B cell (primary cell): ENCODE data around the gene IVNS1ABP. TPM values are rescaled to one million over a fixed set of nuclear protein-coding genes. Genes with fewer than 3 reads are reported as not detected.

Experiments
- ATAC-seq: fragments of 200-7000 bp; cut with Tn5 transposase; one replicate; pipeline ENCODE4 v1.10.0; 2021; ENCODE audit warnings: low read depth, mild to moderate bottlenecking, moderate number of reproducible peaks, moderate library complexity
- CTCF ChIA-PET: fragments of 350-600 bp; sonication (Branson Sonifier 250); formaldehyde crosslinking; loops from one replicate; lab custom pipeline; 2021; ENCODE audit warnings: antibody characterized with exemption, inconsistent platforms; lab: Charles Lee
- POLR2A ChIA-PET: fragments of 350-600 bp; sonication (Branson Sonifier 250); formaldehyde crosslinking; loops from one replicate; lab custom pipeline; 2021; ENCODE audit warnings: antibody characterized with exemption; lab: Charles Lee
- DNase-seq: peaks from one replicate; pipeline ENCODE4 v3.0.0; 2013
- H2AFZ ChIP-seq: 2 replicates; pipeline ENCODE4 v1.6.1; 2012; ENCODE audit warnings: mild to moderate bottlenecking, low read depth, low read length; ENCODE audit not compliant: insufficient read depth, poor library complexity, severe bottlenecking
- H3K27ac ChIP-seq, 2 donors: 1 replicate in 1 of 2; 2 replicates in 1 of 2; pipeline ENCODE4 v1.5.1; 2012 to 2013; ENCODE audit warnings: low read length in 2 of 2, mild to moderate bottlenecking in 2 of 2, moderate library complexity in 1 of 2
- H3K27me3 ChIP-seq, 4 experiments: fragments of 200-600 bp in 1 of 4; sonication (generic) in 1 of 4; replicated peaks in 1 of 4; 1 replicate in 2 of 4; 2 replicates in 2 of 4; pipeline versions ENCODE4 v1.6.1 to v1.7.0; 2013 to 2016; ENCODE audit warnings: low read length in 3 of 4, mild to moderate bottlenecking in 2 of 4, mixed read lengths in 1 of 4, moderate library complexity in 1 of 4; ENCODE audit not compliant: insufficient read depth in 4 of 4, control insufficient read depth in 3 of 4; ENCODE audit errors: control extremely low read depth in 1 of 4
- H3K36me3 ChIP-seq, 2 experiments: replicated peaks in 1 of 2; 1 replicate in 1 of 2; 2 replicates in 1 of 2; pipeline versions ENCODE4 v1.6.1 to v1.7.1; 2013; ENCODE audit warnings: low read length in 1 of 2; ENCODE audit not compliant: insufficient read depth in 2 of 2, control insufficient read depth in 1 of 2; ENCODE audit errors: control extremely low read depth in 1 of 2, extremely low read depth in 1 of 2
- H3K4me1 ChIP-seq, 2 donors: fragments of 200-600 bp in 1 of 2; sonication (generic) in 1 of 2; 1 replicate in 1 of 2; 2 replicates in 1 of 2; pipeline versions ENCODE4 v1.5.1 to v1.6.1; 2013 to 2017; ENCODE audit warnings: low read length in 2 of 2; ENCODE audit not compliant: control insufficient read depth in 2 of 2, insufficient read depth in 2 of 2
- H3K4me2 ChIP-seq: replicated peaks from 2 replicates; pipeline ENCODE3; 2012; ENCODE audit warnings: mild to moderate bottlenecking, low read depth, low read length; ENCODE audit not compliant: poor library complexity, severe bottlenecking
- H3K4me3 ChIP-seq, 5 experiments: fragments of 200-600 bp in 1 of 5; sonication (generic) in 1 of 5; 1 replicate in 3 of 5; 2 replicates in 2 of 5; pipeline versions ENCODE4 v1.5.1 to v1.7.0; 2011 to 2016; ENCODE audit warnings: low read length in 4 of 5, mild to moderate bottlenecking in 4 of 5, low read depth in 2 of 5, control low read depth in 1 of 5, moderate library complexity in 1 of 5; ENCODE audit not compliant: insufficient read depth in 1 of 5; ENCODE audit errors: control extremely low read depth in 1 of 5, extremely low read depth in 1 of 5
- H3K79me2 ChIP-seq: fragments of 200-600 bp; sonication (generic); one replicate; pipeline ENCODE4 v1.6.0; 2016; ENCODE audit warnings: low read length; ENCODE audit not compliant: control insufficient read depth, insufficient read depth
- H3K9ac ChIP-seq: fragments of 200-600 bp; sonication (generic); 2 replicates; pipeline ENCODE4 v1.6.1; 2017; ENCODE audit warnings: mild to moderate bottlenecking, low read length, moderate library complexity
- H3K9me3 ChIP-seq, 3 donors: one replicate each; pipeline versions ENCODE4 v1.6.1 to v1.7.1; 2013; ENCODE audit warnings: low read length in 2 of 3; ENCODE audit not compliant: control insufficient read depth in 2 of 3, insufficient read depth in 1 of 3; ENCODE audit errors: control extremely low read depth in 1 of 3
- H4K20me1 ChIP-seq: 2 replicates; pipeline ENCODE4 v1.6.0; 2012; ENCODE audit warnings: mild to moderate bottlenecking, low read length; ENCODE audit not compliant: insufficient read depth, control insufficient read depth, poor library complexity, severe bottlenecking
- H3K27ac Mint-ChIP-seq: one replicate; pipeline ENCODE4 v1.8.0; 2021; ENCODE audit warnings: mixed read lengths
- H3K27me3 Mint-ChIP-seq: one replicate; pipeline ENCODE4 v1.8.0; 2021; ENCODE audit warnings: mixed read lengths
- H3K4me1 Mint-ChIP-seq: one replicate; pipeline ENCODE4 v1.8.0; 2021; ENCODE audit warnings: mixed read lengths
- H3K4me3 Mint-ChIP-seq: one replicate; pipeline ENCODE4 v1.8.0; 2021; ENCODE audit warnings: mixed read lengths
- H3K9me3 Mint-ChIP-seq: one replicate; pipeline ENCODE4 v1.8.0; 2022; ENCODE audit warnings: mixed read lengths; ENCODE audit not compliant: insufficient read depth
- EZH2 ChIP-seq: IDR thresholded peaks from 2 replicates; pipeline ENCODE4 v1.6.1; 2012; ENCODE audit warnings: borderline replicate concordance, low read depth, mild to moderate bottlenecking, moderate library complexity, low read length; ENCODE audit not compliant: insufficient read depth, poor library complexity, severe bottlenecking
- WGBS: methylation state at CpG from one replicate; pipeline ENCODE4 v1.1.5; 2013; ENCODE audit warnings: missing lambda C conversion rate; ENCODE audit not compliant: insufficient coverage; 5-methylcytosine and 5-hydroxymethylcytosine counted together
- intact Hi-C: fragments of 100-400 bp; cut with micrococcal nuclease; formaldehyde crosslinking; loops from one replicate; pipeline ENCODE4 v1.10.0; 2022
- polyA plus RNA-seq: library from polyadenylated mRNA; depleted of rRNA; stranded (reverse); fragments of >200 nt; gene quantifications from 2 replicates; pipeline ENCODE4 v1.2.3, GENCODE V29; 2012
- small RNA-seq: library from RNA; depleted of rRNA; stranded (forward); fragments of <200 nt; gene quantifications from one replicate; pipeline ENCODE3, GENCODE V24; 2012; ENCODE audit warnings: low replicate concordance, low read depth; ENCODE audit not compliant: insufficient read length
- total RNA-seq, 2 donors: library from RNA; stranded (reverse); fragments of 120-200 nt in 1 of 2; gene quantifications; 1 replicate in 1 of 2; 2 replicates in 1 of 2; pipeline versions ENCODE4 v1.2.3 to v1.2.4, GENCODE V29; 2013 to 2022
- TF ChIP-seq, protein P1 (sequence below): fragments of 200-600 bp; IDR thresholded peaks from one replicate; pipeline ENCODE4 v1.8.0; 2022; ENCODE audit warnings: antibody characterized with exemption, mild to moderate bottlenecking

IVNS1ABP gene
- total and polyA plus RNA-seq, 2 donors (not counting 1 experiment from before 2014, with no cell fraction given): 42.9 to 87.0 TPM

DNA sequence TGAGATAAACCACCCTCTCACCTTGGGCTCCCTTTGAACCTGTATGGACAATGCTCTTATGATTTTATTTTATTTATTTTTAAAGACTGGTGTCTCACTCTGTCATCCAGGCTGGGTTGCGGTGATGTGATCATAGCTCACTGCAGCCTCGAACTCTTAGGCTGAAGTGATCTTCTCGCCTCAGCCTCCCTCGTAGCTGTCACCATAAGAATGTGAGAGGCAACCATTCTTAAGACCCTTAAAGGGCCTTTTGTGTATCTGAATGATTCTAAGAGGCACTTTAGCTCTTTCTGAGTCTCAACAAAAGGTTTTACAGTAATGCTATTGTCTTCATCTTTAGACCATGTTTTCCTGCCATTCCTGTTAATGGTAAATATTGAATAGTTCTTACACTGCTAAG is 67.0 kb downstream of the IVNS1ABP start:
- WGBS: 100% methylated on average over 2 of the region's 4 CpGs
- no peak overlapping the region for H3K9ac ChIP-seq
- no peak for TF ChIP-seq EZH2
- TF ChIP-seq, protein P1, sequence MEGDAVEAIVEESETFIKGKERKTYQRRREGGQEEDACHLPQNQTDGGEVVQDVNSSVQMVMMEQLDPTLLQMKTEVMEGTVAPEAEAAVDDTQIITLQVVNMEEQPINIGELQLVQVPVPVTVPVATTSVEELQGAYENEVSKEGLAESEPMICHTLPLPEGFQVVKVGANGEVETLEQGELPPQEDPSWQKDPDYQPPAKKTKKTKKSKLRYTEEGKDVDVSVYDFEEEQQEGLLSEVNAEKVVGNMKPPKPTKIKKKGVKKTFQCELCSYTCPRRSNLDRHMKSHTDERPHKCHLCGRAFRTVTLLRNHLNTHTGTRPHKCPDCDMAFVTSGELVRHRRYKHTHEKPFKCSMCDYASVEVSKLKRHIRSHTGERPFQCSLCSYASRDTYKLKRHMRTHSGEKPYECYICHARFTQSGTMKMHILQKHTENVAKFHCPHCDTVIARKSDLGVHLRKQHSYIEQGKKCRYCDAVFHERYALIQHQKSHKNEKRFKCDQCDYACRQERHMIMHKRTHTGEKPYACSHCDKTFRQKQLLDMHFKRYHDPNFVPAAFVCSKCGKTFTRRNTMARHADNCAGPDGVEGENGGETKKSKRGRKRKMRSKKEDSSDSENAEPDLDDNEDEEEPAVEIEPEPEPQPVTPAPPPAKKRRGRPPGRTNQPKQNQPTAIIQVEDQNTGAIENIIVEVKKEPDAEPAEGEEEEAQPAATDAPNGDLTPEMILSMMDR: no peak
- no peak overlapping the region for H2AFZ ChIP-seq
- no peaks in the 10 kb centered on the region for H3K79me2 ChIP-seq
- no peaks in the 10 kb centered on the region for H3K4me1 ChIP-seq
- no peaks in the 10 kb centered on the region for H3K4me1 Mint-ChIP-seq
- no peak for ATAC-seq
- H3K9me3 ChIP-seq: no peaks in the 10 kb centered on the region
- no peaks in the 10 kb centered on the region for H3K9me3 Mint-ChIP-seq
- intact Hi-C loops: no loop called here
- no peak for DNase-seq
- no peaks in the 10 kb centered on the region for H3K36me3 ChIP-seq
- ChIA-PET CTCF (interaction anchor here (0.9 kb wide), 1 partner anchor 12 kb away, joined by 4 read pairs; no protein-coding TSS in a partner anchor), POLR2A (no interaction called here)
- H3K27ac ChIP-seq: no peak overlapping the region
- no peak overlapping the region for H3K27ac Mint-ChIP-seq
- no peak overlapping the region for H3K4me3 Mint-ChIP-seq
- H3K27me3 Mint-ChIP-seq: no peaks in the 10 kb centered on the region
- H3K4me2 ChIP-seq: no peak overlapping the region
- H4K20me1 ChIP-seq: no peaks in the 10 kb centered on the region
- no peaks in the 10 kb centered on the region for H3K27me3 ChIP-seq
- no peak overlapping the region for H3K4me3 ChIP-seq

- no peaks in the 10 kb centered on the region for H3K27me3 ChIP-seq
- ATAC-seq (no peak), DNase-seq (no peak)
- H2AFZ ChIP-seq: no peak overlapping the region
- no peaks in the 10 kb centered on the region for H3K9me3 ChIP-seq
- TF ChIP-seq, protein P1: no peak
- H3K4me3 ChIP-seq: no peak overlapping the region
- H3K9ac ChIP-seq: no peak overlapping the region
- H3K4me1 Mint-ChIP-seq: no peaks in the 10 kb centered on the region
- no peaks in the 10 kb centered on the region for H4K20me1 ChIP-seq
- no peak overlapping the region for H3K4me3 Mint-ChIP-seq
- no peaks in the 10 kb centered on the region for H3K9me3 Mint-ChIP-seq
- no peaks in the 10 kb centered on the region for H3K27me3 Mint-ChIP-seq
- H3K27ac ChIP-seq: no peak overlapping the region
- H3K4me1 ChIP-seq: no peaks in the 10 kb centered on the region
- POLR2A ChIA-PET: no interaction called here
- no peak overlapping the region for H3K27ac Mint-ChIP-seq
- intact Hi-C loops: no loop called here
- WGBS: 36% methylated on average over 2 of the region's 2 CpGs
- CTCF ChIA-PET: interaction anchor here (0.9 kb wide), 1 partner anchor 11 kb away, joined by 4 read pairs; no protein-coding TSS in a partner anchor
- H3K36me3 ChIP-seq: no peaks in the 10 kb centered on the region
- no peaks in the 10 kb centered on the region for H3K79me2 ChIP-seq
- H3K4me2 ChIP-seq: no peak overlapping the region
Measured at GRCh38 chr1:185249563-185249962, 67.5 kb downstream of the IVNS1ABP start.

Small RNA genes lying within 50 kb of the gene (small RNA-seq; reads per million reads assigned to genes)
- not detected for gene RF00019

Other genes with a start within 250 kb of the IVNS1ABP start
- 27.5 and 33.2 TPM in 2 replicates for gene TRMT1L, start 160.3 kb downstream of the IVNS1ABP start, total RNA-seq
- gene TRMT1L, start 160.3 kb downstream of the IVNS1ABP start, polyA plus RNA-seq: 9.9 and 13.6 TPM in 2 replicates
- 8.5 and 9.2 TPM in 2 replicates for gene SWT1, start 160.1 kb downstream of the IVNS1ABP start, total RNA-seq
- 2.1 and 3.1 TPM in 2 replicates for gene SWT1, start 160.1 kb downstream of the IVNS1ABP start, polyA plus RNA-seq